HG03108 (cell line): ENCODE results near the gene C9.
"Not testable (repeated sequence)": the region's sequence is repeated elsewhere in the genome, so short reads cannot be mapped to it uniquely, and the experiment has no call there.

Experiments used
- ATAC-seq: cut with Tn5 transposase; IDR thresholded peaks from one replicate; pipeline ENCODE4 v1.9.1; 2021; ENCODE audit warnings: moderate library complexity; ENCODE audit not compliant: unreplicated experiment

Gene C9

GRCh38 chr5:39333104-39333503 lies 31.2 kb downstream of the C9 start:
- no peak for ATAC-seq

GRCh38 chr5:39331861-39332381 lies 32.4 kb downstream of the C9 start:
- no peak for ATAC-seq

- ATAC-seq, result no peak
Observed at GRCh38 chr5:39328731-39329130, 35.6 kb downstream of the C9 start.

- ATAC-seq, result no peak
Observed at GRCh38 chr5:39323542-39323941, 40.8 kb downstream of the C9 start.

- no peak for ATAC-seq
Observed at GRCh38 chr5:39319395-39319794, 44.9 kb downstream of the C9 start.

- ATAC-seq, result not testable (repeated sequence)
Observed at GRCh38 chr5:39316464-39316863, 47.8 kb downstream of the C9 start.

GRCh38 chr5:39315995-39316394 lies 48.3 kb downstream of the C9 start:
- ATAC-seq, result no peak

GRCh38 chr5:39314591-39314990 lies 49.7 kb downstream of the C9 start:
- no peak for ATAC-seq

GRCh38 chr5:39309534-39309933 lies 54.8 kb downstream of the C9 start:
- ATAC-seq, result no peak

GRCh38 chr5:39302472-39302871 lies 61.8 kb downstream of the C9 start:
- no peak for ATAC-seq

GRCh38 chr5:39301406-39301805 lies 62.9 kb downstream of the C9 start:
- no peak for ATAC-seq

- ATAC-seq, result no peak
Observed at GRCh38 chr5:39299962-39300361, 64.3 kb downstream of the C9 start.

- no peak for ATAC-seq
Observed at GRCh38 chr5:39294736-39295135, 69.6 kb downstream of the C9 start.

- ATAC-seq, result no peak
Observed at GRCh38 chr5:39284552-39284951, 79.7 kb downstream of the C9 start.

- ATAC-seq, result peak; percentile 73
Observed at GRCh38 chr5:39283231-39283818, 81.0 kb downstream of the C9 start.

- ATAC-seq, result no peak
Observed at GRCh38 chr5:39282561-39282960, 81.7 kb downstream of the C9 start.

- ATAC-seq, result not testable (repeated sequence)
Observed at GRCh38 chr5:39275865-39276264, 88.4 kb downstream of the C9 start.

GRCh38 chr5:39274398-39275085 lies 89.8 kb downstream of the C9 start:
- ATAC-seq, result peak; percentile 89

- no peak for ATAC-seq
Observed at GRCh38 chr5:39273314-39273954, 90.9 kb downstream of the C9 start.

GRCh38 chr5:39272869-39273231 lies 91.4 kb downstream of the C9 start:
- not testable (repeated sequence) for ATAC-seq

GRCh38 chr5:39270225-39270848 lies 94.0 kb downstream of the C9 start:
- peak; percentile 62 for ATAC-seq

GRCh38 chr5:39267186-39267585 lies 97.1 kb downstream of the C9 start:
- ATAC-seq, result no peak
